Astrocyte of the spinal cord (primary cell): ENCODE results near the gene KCNMB2.

ENCODE experiments used
- DNase-seq: peaks from one replicate; pipeline ENCODE4 v3.0.0; 2011; ENCODE audit warnings: low read depth, low spot score
- H3K4me3 ChIP-seq: 2 replicates; pipeline ENCODE4 v1.5.1; 2011; ENCODE audit warnings: low read depth, mild to moderate bottlenecking, low read length, moderate library complexity
- CTCF ChIP-seq: IDR thresholded peaks from 2 replicates; pipeline ENCODE4 v1.5.1; 2012; ENCODE audit warnings: low read depth, mild to moderate bottlenecking, low read length, inconsistent platforms
- in situ Hi-C: cut with HindIII; loops from 2 replicates; pipeline ENCODE4 v1.10.0; 2017; ENCODE audit warnings: low sequenced_read_pairs

Gene KCNMB2

GRCh38 chr3:178518660-178519396 lies 17.4 kb upstream of the KCNMB2 start:
- no peak for TF ChIP-seq CTCF
- in situ Hi-C loops: no loop called here
- DNase-seq: no peak
- no peak overlapping the region for H3K4me3 ChIP-seq

- H3K4me3 ChIP-seq: no peak overlapping the region
- TF ChIP-seq CTCF: no peak
- DNase-seq: no peak
- in situ Hi-C loops: no loop called here
These were observed 16.5 kb upstream of the KCNMB2 start for GRCh38 chr3:178519701-178520100.

GRCh38 chr3:178520451-178520850 lies 15.8 kb upstream of the KCNMB2 start:
- no peak for TF ChIP-seq CTCF
- H3K4me3 ChIP-seq: no peak overlapping the region
- in situ Hi-C loops: no loop called here
- DNase-seq: no peak

GRCh38 chr3:178522200-178523052 lies 13.8 kb upstream of the KCNMB2 start:
- no peak for TF ChIP-seq CTCF
- H3K4me3 ChIP-seq: no peak overlapping the region
- in situ Hi-C loops: no loop called here
- DNase-seq: no peak

- in situ Hi-C loops: no loop called here
These were observed 11.0 kb upstream of the KCNMB2 start for GRCh38 chr3:178525251-178525650.

GRCh38 chr3:178526291-178526690 lies 9.9 kb upstream of the KCNMB2 start:
- no peak overlapping the region for H3K4me3 ChIP-seq
- in situ Hi-C loops: no loop called here
- TF ChIP-seq CTCF: no peak
- DNase-seq: no peak

More at GRCh38 chr3:178525251-178525650, 11.0 kb upstream of the KCNMB2 start:
- TF ChIP-seq CTCF: no peak
- no peak overlapping the region for H3K4me3 ChIP-seq
- peak; percentile 32 for DNase-seq
